ENCODE data around the gene G3BP2. TPM values are rescaled to one million over a fixed set of nuclear protein-coding genes. Genes with fewer than 3 reads are reported as not detected.

G3BP2 gene
- total and polyA plus RNA-seq, 2 of the 13 experiments (the other 11 are each of a cell fraction or from before 2014, with no cell fraction given): 51.7 to 179 TPM

DNA sequence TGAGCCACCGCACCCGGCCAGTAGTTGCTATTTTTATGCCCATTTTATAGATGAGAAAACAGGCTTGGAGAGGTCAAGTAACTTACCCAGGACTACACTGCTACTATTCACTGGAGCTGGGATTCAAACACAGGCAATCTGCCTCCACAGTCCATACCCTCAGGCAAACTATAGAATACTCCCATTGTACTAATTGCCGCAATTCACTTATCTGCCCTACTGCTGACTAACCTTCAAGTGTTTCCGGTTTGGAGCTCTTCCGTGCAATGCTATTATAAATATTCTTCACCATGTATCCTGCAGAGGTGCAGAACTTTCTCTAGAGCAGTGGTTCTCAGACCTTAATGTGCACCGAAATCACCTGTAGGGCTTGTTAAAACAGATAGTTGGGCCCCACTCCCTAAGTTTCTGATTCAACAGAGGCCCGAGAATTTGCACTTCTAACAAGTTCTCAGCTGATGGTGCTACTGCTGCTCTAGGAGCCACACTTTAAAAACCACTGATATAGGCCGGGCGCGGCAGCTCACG is 1.9 kb upstream of the G3BP2 start:
- CTCF ChIA-PET (ENCODE audit: low intra/inter-chr PET ratio, low total read pairs): no interaction called here

More for the DNA sequence above, 1.9 kb upstream of the G3BP2 start:
- H3K79me2 ChIP-seq (ENCODE audit: insufficient read depth, low read length): peaks cover 36% of the 10 kb centered on the region
- no peak for ATAC-seq
- in situ Hi-C loops (cut with HindIII; ENCODE audit: extremely low pct_ligation_motif_present, low pct_unique_long_range_greater_than_20kb): no loop called here
- peaks cover 23% of the 10 kb centered on the region for H3K4me1 ChIP-seq (ENCODE audit: insufficient read depth, low read length)
- H3K27me3 ChIP-seq (ENCODE audit: control insufficient read depth in 1 of 2, insufficient read depth in 2 of 2, low read length in 2 of 2): no peaks in the 10 kb centered on the region; a peak in 1 of 5 replicates
- no peak for DNase-seq (ENCODE audit: low spot score)
- no peak overlapping the region for H3K9ac ChIP-seq (ENCODE audit: insufficient read depth, low read depth, low read length)
- POLR2A ChIA-PET: interaction anchor here (0.9 to 1.6 kb wide), 2 partner anchors 48 to 49 kb away, joined by 3 to 6 read pairs; partner anchors contain the start of gene USO1
- H3K4me2 ChIP-seq (ENCODE audit: low read depth, low read length): no peak overlapping the region
- WGBS (ENCODE audit: low lambda C conversion rate): 100% methylated on average over 11 of the region's 11 CpGs
- peaks cover 24% of the 10 kb centered on the region for H4K20me1 ChIP-seq (ENCODE audit: insufficient read depth, low read length)
- TF ChIP-seq, protein P1, sequence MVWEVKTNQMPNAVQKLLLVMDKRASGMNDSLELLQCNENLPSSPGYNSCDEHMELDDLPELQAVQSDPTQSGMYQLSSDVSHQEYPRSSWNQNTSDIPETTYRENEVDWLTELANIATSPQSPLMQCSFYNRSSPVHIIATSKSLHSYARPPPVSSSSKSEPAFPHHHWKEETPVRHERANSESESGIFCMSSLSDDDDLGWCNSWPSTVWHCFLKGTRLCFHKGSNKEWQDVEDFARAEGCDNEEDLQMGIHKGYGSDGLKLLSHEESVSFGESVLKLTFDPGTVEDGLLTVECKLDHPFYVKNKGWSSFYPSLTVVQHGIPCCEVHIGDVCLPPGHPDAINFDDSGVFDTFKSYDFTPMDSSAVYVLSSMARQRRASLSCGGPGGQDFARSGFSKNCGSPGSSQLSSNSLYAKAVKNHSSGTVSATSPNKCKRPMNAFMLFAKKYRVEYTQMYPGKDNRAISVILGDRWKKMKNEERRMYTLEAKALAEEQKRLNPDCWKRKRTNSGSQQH (CRISPR knock-in tag; IDR thresholded peaks at IDR 0.05; ENCODE audit: low read depth): no peak
- TF ChIP-seq MED13 (CRISPR knock-in tag; IDR thresholded peaks at IDR 0.05) (no peak), ZNF232 (CRISPR knock-in tag; IDR thresholded peaks at IDR 0.05; ENCODE audit: borderline replicate concordance) (no peak), ZNF549 (CRISPR knock-in tag; IDR thresholded peaks at IDR 0.05) (no peak), AKAP8 (CRISPR knock-in tag; IDR thresholded peaks at IDR 0.05) (no peak), JDP2 (CRISPR knock-in tag; IDR thresholded peaks at IDR 0.05; ENCODE audit: borderline replicate concordance) (no peak), MIER2 (CRISPR knock-in tag; IDR thresholded peaks at IDR 0.05) (no peak)
- TF ChIP-seq, protein P2, sequence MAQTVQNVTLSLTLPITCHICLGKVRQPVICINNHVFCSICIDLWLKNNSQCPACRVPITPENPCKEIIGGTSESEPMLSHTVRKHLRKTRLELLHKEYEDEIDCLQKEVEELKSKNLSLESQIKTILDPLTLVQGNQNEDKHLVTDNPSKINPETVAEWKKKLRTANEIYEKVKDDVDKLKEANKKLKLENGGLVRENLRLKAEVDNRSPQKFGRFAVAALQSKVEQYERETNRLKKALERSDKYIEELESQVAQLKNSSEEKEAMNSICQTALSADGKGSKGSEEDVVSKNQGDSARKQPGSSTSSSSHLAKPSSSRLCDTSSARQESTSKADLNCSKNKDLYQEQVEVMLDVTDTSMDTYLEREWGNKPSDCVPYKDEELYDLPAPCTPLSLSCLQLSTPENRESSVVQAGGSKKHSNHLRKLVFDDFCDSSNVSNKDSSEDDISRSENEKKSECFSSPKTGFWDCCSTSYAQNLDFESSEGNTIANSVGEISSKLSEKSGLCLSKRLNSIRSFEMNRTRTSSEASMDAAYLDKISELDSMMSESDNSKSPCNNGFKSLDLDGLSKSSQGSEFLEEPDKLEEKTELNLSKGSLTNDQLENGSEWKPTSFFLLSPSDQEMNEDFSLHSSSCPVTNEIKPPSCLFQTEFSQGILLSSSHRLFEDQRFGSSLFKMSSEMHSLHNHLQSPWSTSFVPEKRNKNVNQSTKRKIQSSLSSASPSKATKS (CRISPR knock-in tag; IDR thresholded peaks at IDR 0.05): no peak
- H3K27ac ChIP-seq (ENCODE audit: extremely low read length, insufficient read depth, low read length): no peak overlapping the region
- no peaks in the 10 kb centered on the region for H3K9me3 ChIP-seq (ENCODE audit: low read length)
- no TSS peak for BruUV-seq (replicated peaks)
- intact Hi-C loops (cut with micrococcal nuclease; ENCODE audit: unreplicated experiment): no loop called here
- H2AFZ ChIP-seq (ENCODE audit: low read length): no peak overlapping the region
- no peak for FAIRE-seq
- no peaks in the 10 kb centered on the region for H3K36me3 ChIP-seq (replicated peaks in 1 of 2; ENCODE audit: control insufficient read depth in 1 of 2, insufficient read depth in 2 of 2, low read length in 2 of 2)
- H3K4me3 ChIP-seq (replicated peaks in 1 of 3; ENCODE audit: insufficient read depth in 1 of 3, low read depth in 2 of 3, low read length in 3 of 3): no peak overlapping the region

Measured in HepG2 (cell line).